GM12874 (cell line): ENCODE measurements around the gene WNT16.

Source experiments
- TF ChIP-seq, protein P1 (sequence below): IDR thresholded peaks from 2 replicates; pipeline ENCODE4 v1.5.1; 2011; ENCODE audit warnings: low read depth, mild to moderate bottlenecking, control low read depth, low read length, moderate library complexity; ENCODE audit not compliant: insufficient read depth

Gene WNT16

DNA sequence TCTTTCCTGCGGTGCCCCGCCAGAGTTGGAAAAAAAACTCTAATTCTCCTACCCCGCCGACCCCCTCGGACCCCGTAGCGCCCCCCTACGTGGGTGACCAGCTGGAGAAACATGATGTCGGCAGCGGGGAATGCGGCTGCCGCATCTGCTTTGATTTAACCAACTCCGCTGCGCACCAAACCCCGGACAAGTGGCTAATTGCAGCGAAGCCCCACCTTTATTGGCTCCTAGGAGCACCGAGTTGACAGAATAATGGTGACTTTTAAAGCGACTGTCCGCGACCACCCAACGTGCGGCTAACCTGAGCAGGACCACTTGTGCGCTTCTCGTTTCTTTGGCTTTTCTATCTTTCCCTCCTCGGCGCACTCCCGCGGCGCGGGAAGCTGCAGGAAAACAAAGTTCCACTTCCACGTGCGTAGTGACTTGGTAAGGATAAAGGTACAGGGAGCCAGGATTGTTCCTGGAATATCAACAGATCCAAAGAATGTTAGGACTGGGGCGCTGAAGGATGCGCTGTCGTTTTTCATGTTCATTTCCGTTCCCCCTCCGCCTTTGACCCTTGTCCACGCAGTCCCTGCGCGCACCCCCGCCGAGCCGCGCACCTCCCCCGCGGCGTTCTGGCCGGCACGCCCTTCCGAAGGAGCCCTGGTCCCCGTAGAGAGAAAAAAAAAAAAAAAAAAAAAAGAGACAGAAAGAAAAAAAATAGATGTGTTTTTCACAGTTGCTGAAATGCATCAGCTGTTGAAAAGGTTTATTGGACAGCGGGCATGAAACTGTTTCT, 1.4 kb downstream of the WNT16 start:
- TF ChIP-seq, protein P1, sequence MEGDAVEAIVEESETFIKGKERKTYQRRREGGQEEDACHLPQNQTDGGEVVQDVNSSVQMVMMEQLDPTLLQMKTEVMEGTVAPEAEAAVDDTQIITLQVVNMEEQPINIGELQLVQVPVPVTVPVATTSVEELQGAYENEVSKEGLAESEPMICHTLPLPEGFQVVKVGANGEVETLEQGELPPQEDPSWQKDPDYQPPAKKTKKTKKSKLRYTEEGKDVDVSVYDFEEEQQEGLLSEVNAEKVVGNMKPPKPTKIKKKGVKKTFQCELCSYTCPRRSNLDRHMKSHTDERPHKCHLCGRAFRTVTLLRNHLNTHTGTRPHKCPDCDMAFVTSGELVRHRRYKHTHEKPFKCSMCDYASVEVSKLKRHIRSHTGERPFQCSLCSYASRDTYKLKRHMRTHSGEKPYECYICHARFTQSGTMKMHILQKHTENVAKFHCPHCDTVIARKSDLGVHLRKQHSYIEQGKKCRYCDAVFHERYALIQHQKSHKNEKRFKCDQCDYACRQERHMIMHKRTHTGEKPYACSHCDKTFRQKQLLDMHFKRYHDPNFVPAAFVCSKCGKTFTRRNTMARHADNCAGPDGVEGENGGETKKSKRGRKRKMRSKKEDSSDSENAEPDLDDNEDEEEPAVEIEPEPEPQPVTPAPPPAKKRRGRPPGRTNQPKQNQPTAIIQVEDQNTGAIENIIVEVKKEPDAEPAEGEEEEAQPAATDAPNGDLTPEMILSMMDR: 0 out of 2 replicates have a peak, but pooled peaks have one; percentile 11

DNA sequence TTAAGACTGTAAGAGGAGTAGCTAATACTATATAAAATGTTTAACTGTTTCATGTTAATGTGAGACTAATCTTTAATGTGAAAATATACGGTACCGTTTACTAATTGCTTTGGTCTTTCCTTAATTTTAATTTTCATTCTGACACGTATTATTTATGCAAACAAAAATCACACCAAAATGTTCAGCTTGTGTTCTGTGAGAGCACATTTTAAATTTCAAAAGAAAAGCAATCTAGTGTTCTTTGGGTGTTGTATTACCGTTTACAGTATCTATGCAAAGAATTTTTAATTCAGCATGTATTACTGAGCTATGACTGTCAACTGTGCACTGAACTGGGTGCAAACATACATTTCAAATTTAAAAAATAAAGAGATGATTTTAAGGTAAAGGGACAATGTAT, 2.2 kb downstream of the WNT16 start:
- TF ChIP-seq, protein P1: no peak

DNA sequence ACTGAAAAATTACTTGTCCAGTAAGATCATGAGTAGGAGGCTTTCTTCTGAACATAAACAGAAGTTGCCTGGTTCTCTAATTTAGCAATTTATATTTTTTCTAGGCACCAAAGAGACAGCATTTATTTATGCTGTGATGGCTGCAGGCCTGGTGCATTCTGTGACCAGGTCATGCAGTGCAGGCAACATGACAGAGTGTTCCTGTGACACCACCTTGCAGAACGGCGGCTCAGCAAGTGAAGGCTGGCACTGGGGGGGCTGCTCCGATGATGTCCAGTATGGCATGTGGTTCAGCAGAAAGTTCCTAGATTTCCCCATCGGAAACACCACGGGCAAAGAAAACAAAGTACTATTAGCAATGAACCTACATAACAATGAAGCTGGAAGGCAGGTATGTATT, 2.8 kb downstream of the WNT16 start:
- TF ChIP-seq, protein P1: no peak

DNA sequence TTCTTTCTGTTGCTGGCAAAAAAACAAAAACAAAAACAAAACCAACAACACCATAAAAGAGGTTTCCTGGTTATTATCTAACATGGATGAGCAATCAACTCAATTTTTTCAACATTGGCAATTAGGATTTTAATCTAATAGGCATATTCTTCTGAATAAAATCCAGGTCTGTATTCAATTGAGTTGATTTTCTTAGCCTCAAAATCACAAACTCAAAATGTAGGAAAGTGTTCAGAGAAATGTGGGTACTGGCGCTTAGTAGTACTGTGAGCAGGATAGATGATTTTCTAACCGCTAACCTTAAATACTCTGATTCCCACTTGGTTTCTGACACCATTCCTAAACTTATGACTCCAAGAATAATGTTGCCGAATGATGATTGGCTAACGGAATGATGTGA, 5.6 kb downstream of the WNT16 start:
- TF ChIP-seq, protein P1: no peak

DNA sequence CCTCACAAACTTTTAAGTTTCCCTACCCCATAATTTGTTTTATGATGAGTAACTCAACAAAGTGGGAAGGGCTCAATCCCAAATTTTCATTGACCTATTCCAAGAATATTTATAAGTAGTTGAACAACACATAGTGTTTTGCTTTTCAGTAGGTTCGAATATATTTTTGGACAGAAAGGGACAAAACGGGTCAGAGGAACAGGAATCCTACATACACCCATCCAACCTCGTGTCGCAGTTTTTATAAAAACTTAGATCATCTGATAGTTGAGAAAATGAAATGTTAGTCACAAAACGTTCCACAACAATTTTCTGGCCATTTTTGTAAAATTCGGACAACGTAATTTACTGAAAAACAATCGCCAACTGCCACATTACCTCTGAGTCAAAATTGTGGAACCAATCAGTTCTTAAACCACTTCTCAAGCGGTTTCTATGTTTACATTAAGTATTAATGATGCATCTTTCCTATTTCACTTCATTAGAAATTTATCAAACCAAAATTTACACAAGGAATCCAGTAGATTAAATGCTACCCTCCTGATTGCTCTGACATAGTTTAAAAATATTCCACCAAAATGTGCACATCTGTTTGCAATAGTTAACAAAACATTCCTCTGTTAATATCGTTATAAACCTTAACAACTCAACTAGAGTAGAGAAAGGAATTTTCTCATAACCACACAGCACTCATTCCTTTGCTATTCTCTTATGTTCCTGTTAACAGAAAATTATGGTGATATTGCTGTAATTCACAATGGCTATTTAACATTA, 6.3 kb downstream of the WNT16 start:
- TF ChIP-seq, protein P1: no peak

DNA sequence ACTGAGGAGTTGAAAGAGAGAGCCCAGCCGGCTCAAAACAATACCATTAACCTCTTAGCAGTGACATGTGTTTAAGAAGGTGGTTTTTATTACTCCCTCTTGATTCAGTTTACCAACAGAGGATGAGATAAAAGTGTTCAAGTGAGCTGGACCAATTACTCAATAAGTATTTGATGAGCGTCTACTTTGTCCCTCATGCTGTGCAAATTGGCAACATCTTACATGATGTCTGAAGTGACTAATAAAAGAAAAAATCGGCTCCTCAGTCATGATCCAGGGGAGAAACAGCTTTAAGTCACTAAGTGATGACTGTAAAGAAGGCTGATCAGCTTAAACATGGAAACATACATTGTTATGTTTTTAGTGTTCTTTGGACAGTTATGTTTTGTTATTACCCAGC, 7.8 kb downstream of the WNT16 start:
- TF ChIP-seq, protein P1: no peak

DNA sequence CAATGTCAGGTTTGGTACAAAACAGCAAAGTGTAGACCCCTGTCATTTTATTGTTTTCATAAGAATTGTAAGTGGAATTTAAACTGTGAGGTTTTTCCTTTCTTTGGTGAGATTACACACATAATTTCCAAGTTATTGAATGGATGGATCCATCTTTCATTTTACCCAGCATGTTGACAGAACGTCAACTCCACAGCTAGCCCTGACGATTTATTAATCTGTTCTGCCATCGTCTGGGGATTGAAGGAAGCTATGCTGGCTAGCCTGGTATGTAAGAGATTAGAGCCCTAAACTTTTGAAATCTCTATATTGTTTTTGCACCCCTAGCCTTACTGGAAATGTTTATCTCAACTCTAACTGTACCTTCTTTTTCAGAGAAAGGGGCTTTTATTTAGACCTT, 8.6 kb downstream of the WNT16 start:
- TF ChIP-seq, protein P1: peak; percentile 37; the same call in 1 of the 2 replicates
